Keratinocyte (primary cell): ENCODE measurements around the gene C16orf96. TPM values are rescaled to one million over a fixed set of nuclear protein-coding genes. Genes with fewer than 3 reads are reported as not detected.

ENCODE experiments used
- DNase-seq: peaks from one replicate; pipeline ENCODE4 v3.0.0-alpha.2; 2011; ENCODE audit warnings: low read depth, missing footprints, low spot score
- FAIRE-seq: peaks from 2 replicates; lab custom pipeline; 2011; peaks lifted over from hg19 to GRCh38; lab: Jason Lieb, UNC
- H2AFZ ChIP-seq: 2 replicates; pipeline ENCODE4 v1.6.0; 2012; ENCODE audit warnings: low read length, control low read depth, inconsistent platforms; ENCODE audit not compliant: control insufficient read depth
- H3K27ac ChIP-seq: 2 replicates; pipeline ENCODE4 v1.5.1; 2011; ENCODE audit warnings: low read length; ENCODE audit not compliant: control insufficient read depth, insufficient read depth
- H3K27me3 ChIP-seq: 3 replicates; pipeline ENCODE4 v1.6.0; 2011; ENCODE audit warnings: low read length; ENCODE audit not compliant: control insufficient read depth, insufficient read depth; ENCODE audit errors: extremely low read depth
- H3K36me3 ChIP-seq, 2 experiments: 2 replicates in 1 of 2; 3 replicates in 1 of 2; pipeline ENCODE4 v1.5.1; 2011; ENCODE audit warnings: low read length in 2 of 2, mild to moderate bottlenecking in 1 of 2; ENCODE audit not compliant: control insufficient read depth in 2 of 2, insufficient read depth in 2 of 2; ENCODE audit errors: extremely low read depth in 1 of 2
- H3K4me1 ChIP-seq: 3 replicates; pipeline ENCODE4 v1.5.1; 2011; ENCODE audit warnings: low read length; ENCODE audit not compliant: control insufficient read depth, insufficient read depth; ENCODE audit errors: extremely low read depth
- H3K4me2 ChIP-seq: 3 replicates; pipeline ENCODE4 v1.6.0; 2011; ENCODE audit warnings: low read depth, low read length; ENCODE audit not compliant: control insufficient read depth, insufficient read depth; ENCODE audit errors: extremely low read depth
- H3K4me3 ChIP-seq, 3 experiments: fragments of 200-600 bp in 1 of 3; sonication (generic) in 1 of 3; 2 replicates in 2 of 3; 3 replicates in 1 of 3; pipeline ENCODE4 v1.5.1; 2011 to 2016; ENCODE audit warnings: low read length in 3 of 3, mild to moderate bottlenecking in 3 of 3, control low read depth in 2 of 3, inconsistent platforms in 1 of 3, low read depth in 1 of 3, mixed read lengths in 1 of 3, mixed run types in 1 of 3, moderate library complexity in 1 of 3; ENCODE audit not compliant: control insufficient read depth in 2 of 3, insufficient read depth in 2 of 3; ENCODE audit errors: extremely low read depth in 1 of 3
- H3K79me2 ChIP-seq: 2 replicates; pipeline ENCODE4 v1.6.0; 2012; ENCODE audit warnings: low read length; ENCODE audit not compliant: control insufficient read depth, insufficient read depth
- H3K9ac ChIP-seq: 3 replicates; pipeline ENCODE4 v1.6.0; 2011; ENCODE audit warnings: low read length; ENCODE audit not compliant: control insufficient read depth, insufficient read depth; ENCODE audit errors: extremely low read depth
- H3K9me1 ChIP-seq: 3 replicates; pipeline ENCODE4 v1.6.0; 2011; ENCODE audit warnings: low read length; ENCODE audit not compliant: control insufficient read depth, insufficient read depth; ENCODE audit errors: extremely low read depth
- H3K9me3 ChIP-seq: 2 replicates; pipeline ENCODE4 v1.5.1; 2012; ENCODE audit warnings: low read depth, low read length; ENCODE audit not compliant: control insufficient read depth
- H4K20me1 ChIP-seq: 3 replicates; pipeline ENCODE4 v1.6.0; 2011; ENCODE audit warnings: low read length; ENCODE audit not compliant: control insufficient read depth, insufficient read depth; ENCODE audit errors: extremely low read depth
- CTCF ChIP-seq, 3 experiments: IDR thresholded peaks in 1 of 3; conservative IDR thresholded peaks in 1 of 3; optimal IDR thresholded peaks in 1 of 3; 2 replicates in 2 of 3; 3 replicates in 1 of 3; pipeline versions ENCODE3 to v1.5.1; 2011; ENCODE audit warnings: low read length in 3 of 3, mild to moderate bottlenecking in 3 of 3, moderate library complexity in 2 of 3, control low read depth in 1 of 3, inconsistent platforms in 1 of 3; ENCODE audit not compliant: insufficient read depth in 2 of 3; ENCODE audit errors: extremely low read depth in 1 of 3
- EZH2 ChIP-seq: IDR thresholded peaks from one replicate; pipeline ENCODE4 v1.6.1; 2012; ENCODE audit warnings: inconsistent platforms, mild to moderate bottlenecking, low read length, moderate library complexity
- dilution Hi-C: fragments of 300-500 bp; cut with MboI; formaldehyde crosslinking; loops from one replicate; pipeline ENCODE4 v1.7.0; 2020; ENCODE audit warnings: low sequenced_read_pairs; ENCODE audit not compliant: extremely low pct_ligation_motif_present
- polyA plus RNA-seq, 5 experiments: library from polyadenylated mRNA; depleted of rRNA in 3 of 5; stranded (reverse) in 3 of 5; stranded (forward) in 1 of 5; unstranded in 1 of 5; fragments of >200 nt; gene quantifications; 1 replicate in 1 of 5; 2 replicates in 3 of 5; 3 replicates in 1 of 5; pipeline versions ENCODE4 v1.2.1 to v1.2.3, GENCODE V29; 2011 to 2012; ENCODE audit warnings: missing spikeins in 2 of 5, low read depth in 1 of 5, low replicate concordance in 1 of 5

The C16orf96 gene
- polyA plus RNA-seq, 1 donor (not counting 4 experiments of a cell fraction or from before 2014, with no cell fraction given) = not detected

GRCh38 chr16:4524571-4524970, 31.6 kb upstream of the C16orf96 start:
- no peaks in the 10 kb centered on the region for H3K9me3 ChIP-seq
- no peak for TF ChIP-seq CTCF (optimal IDR thresholded peaks at IDR 0.05 in 1 of 3, IDR thresholded peaks at IDR 0.05 in 1 of 3, conservative IDR thresholded peaks at IDR 0.05 in 1 of 3; ENCODE audit: extremely low read depth in 1 of 3, insufficient read depth in 2 of 3, low read length in 3 of 3)
- no peak for TF ChIP-seq EZH2
- no peak overlapping the region for H3K4me3 ChIP-seq
- H3K9me1 ChIP-seq = peaks cover 5% of the 10 kb centered on the region
- H3K27ac ChIP-seq = no peak overlapping the region
- peaks cover 7% of the 10 kb centered on the region for H3K4me1 ChIP-seq
- no peak overlapping the region for H3K4me2 ChIP-seq
- no peak overlapping the region for H3K9ac ChIP-seq
- no peaks in the 10 kb centered on the region for H3K27me3 ChIP-seq
- no peak overlapping the region for H2AFZ ChIP-seq
- peaks cover 0 to 15% of the 10 kb centered on the region in 2 experiments for H3K36me3 ChIP-seq
- H4K20me1 ChIP-seq = no peaks in the 10 kb centered on the region
- dilution Hi-C loops = no loop called here
- DNase-seq = no peak
- no peak for FAIRE-seq
- H3K79me2 ChIP-seq = peaks cover 63% of the 10 kb centered on the region

GRCh38 chr16:4525069-4525468, 31.1 kb upstream of the C16orf96 start:
- TF ChIP-seq EZH2 = no peak
- TF ChIP-seq CTCF (optimal IDR thresholded peaks at IDR 0.05 in 1 of 3, IDR thresholded peaks at IDR 0.05 in 1 of 3, conservative IDR thresholded peaks at IDR 0.05 in 1 of 3; ENCODE audit: extremely low read depth in 1 of 3, insufficient read depth in 2 of 3, low read length in 3 of 3) = no peak
- H4K20me1 ChIP-seq = no peaks in the 10 kb centered on the region
- dilution Hi-C loops = no loop called here

More at GRCh38 chr16:4525069-4525468, 31.1 kb upstream of the C16orf96 start:
- H3K4me3 ChIP-seq = no peak overlapping the region
- peaks cover 63% of the 10 kb centered on the region for H3K79me2 ChIP-seq
- no peak overlapping the region for H3K4me2 ChIP-seq
- H3K27ac ChIP-seq = no peak overlapping the region
- peaks cover 0 to 15% of the 10 kb centered on the region in 2 experiments for H3K36me3 ChIP-seq
- peaks cover 12% of the 10 kb centered on the region for H3K4me1 ChIP-seq
- H3K9me3 ChIP-seq = no peaks in the 10 kb centered on the region
- FAIRE-seq (no peak), DNase-seq (no peak)
- peaks cover 5% of the 10 kb centered on the region for H3K9me1 ChIP-seq
- H3K9ac ChIP-seq = no peak overlapping the region
- no peak overlapping the region for H2AFZ ChIP-seq
- no peaks in the 10 kb centered on the region for H3K27me3 ChIP-seq
